Stimulated activated CD4-positive, alpha-beta T cell treated with anti-CD3 and anti-CD28 coated beads, TNF-alpha, amount 100 ng/mL, for 24 hours (primary cell): ENCODE data around the gene ZNF583.

Experiments
- DNase-seq, 3 experiments: peaks; one replicate each; pipeline ENCODE4 v3.0.0-alpha.2; 2020; ENCODE audit warnings: low read depth in 3 of 3

Gene ZNF583

DNA sequence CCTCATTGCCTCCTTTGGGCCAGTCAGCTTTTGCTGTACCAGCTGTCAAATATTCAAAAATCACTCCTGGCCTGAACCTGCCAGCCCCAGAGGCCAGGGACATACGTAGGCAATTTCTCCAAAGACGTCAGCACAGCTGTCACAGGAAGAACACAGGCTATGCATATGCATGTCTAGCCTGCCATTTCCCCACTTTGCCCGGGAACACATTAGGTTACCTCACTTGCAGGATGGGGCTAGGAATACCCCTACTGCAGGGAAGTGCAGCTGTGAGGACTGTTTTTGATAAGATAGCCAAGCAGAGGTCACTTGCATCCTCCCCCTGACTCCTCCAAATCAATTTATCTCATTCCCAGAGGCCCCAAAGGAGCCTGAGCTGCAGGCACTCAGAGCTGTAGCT is 70.2 kb downstream of the ZNF583 start:
- no peak for DNase-seq

DNA sequence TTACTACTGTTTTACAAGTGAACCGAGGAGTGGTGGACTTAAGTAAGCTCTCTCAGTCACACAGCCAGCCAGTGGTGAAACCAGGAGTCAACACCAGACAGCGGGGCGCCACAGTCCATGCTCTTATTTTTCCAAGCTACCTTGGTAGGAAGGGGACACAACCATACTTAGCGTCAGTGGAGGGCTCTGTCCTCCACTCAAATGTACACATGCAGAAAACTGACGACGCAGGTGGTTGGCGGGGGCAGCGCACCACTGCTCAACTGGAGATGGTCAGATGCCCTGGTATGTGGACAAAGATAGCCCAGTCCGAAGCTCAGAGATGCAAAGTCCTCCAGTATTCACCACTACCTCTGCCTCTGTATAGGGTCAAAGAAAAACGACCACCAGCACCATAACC is 72.0 kb downstream of the ZNF583 start:
- DNase-seq, result no peak
